ENCODE results near the gene MAGOH. TPM values are rescaled to one million over a fixed set of nuclear protein-coding genes. Genes with fewer than 3 reads are reported as not detected.
"Not testable (repeated sequence)": the region's sequence is repeated elsewhere in the genome, so short reads cannot be mapped to it uniquely, and the experiment has no call there.

MAGOH gene
- polyA plus RNA-seq, 3 donors = 27.9 to 72.1 (median 59.8) TPM

GRCh38 chr1:53246261-53247134 is 8.2 kb upstream of the MAGOH start:
- WGBS, 3 donors = 79 to 85% (median 79%) methylated on average over 4 of the region's 4 CpGs
- no peak overlapping the region for H3K27ac ChIP-seq (ENCODE audit: low read depth, low read length)

- WGBS, 3 donors = 46 to 62% (median 49%) methylated on average over 4 of the region's 4 CpGs
- no peak overlapping the region for H3K27ac ChIP-seq (ENCODE audit: low read depth, low read length)
Observed at GRCh38 chr1:53244141-53244540, 5.8 kb upstream of the MAGOH start.

- 68 to 78% (median 73%) methylated on average over 4 of the region's 4 CpGs for WGBS, 3 donors
- no peak overlapping the region for H3K27ac ChIP-seq (ENCODE audit: low read depth, low read length)
Observed at GRCh38 chr1:53242381-53242780, 4.1 kb upstream of the MAGOH start.

- WGBS, 3 donors = 80 to 93% (median 93%) methylated on average over 2 of the region's 2 CpGs
Observed at GRCh38 chr1:53241828-53242227, 3.5 kb upstream of the MAGOH start.

GRCh38 chr1:53237638-53238037 is 680 bp downstream of the MAGOH start:
- no peak overlapping the region for H3K27ac ChIP-seq (ENCODE audit: low read depth, low read length)
- WGBS, 3 donors = 13 to 39% (median 29%) methylated on average over 6 to 8 of the region's 8 CpGs

More at GRCh38 chr1:53241828-53242227, 3.5 kb upstream of the MAGOH start:
- H3K27ac ChIP-seq (ENCODE audit: low read depth, low read length) = no peak overlapping the region

- H3K27ac ChIP-seq (ENCODE audit: low read depth, low read length) = no peak overlapping the region
- 30 to 48% (median 44%) methylated on average over 3 of the region's 3 CpGs for WGBS, 3 donors
Observed at GRCh38 chr1:53220962-53221286, 17.4 kb downstream of the MAGOH start.

- H3K27ac ChIP-seq (ENCODE audit: low read depth, low read length) = no peak within 1 kb of the TSS
- WGBS, 3 donors = 0 to 1% (median 1%) methylated on average over 60 to 61 of the region's 61 CpGs
Observed at GRCh38 chr1:53220171-53220961, 18.0 kb downstream of the MAGOH start, which contains the start of gene CZIB. TSS of gene CZIB (minus strand) at chr1:53220634. CDS start at chr1:53220575, 59 bp downstream.

GRCh38 chr1:53219711-53220110 is 18.6 kb downstream of the MAGOH start:
- WGBS, 3 donors = 16 to 31% (median 23%) methylated on average over 8 of the region's 8 CpGs
- H3K27ac ChIP-seq (ENCODE audit: low read depth, low read length) = no peak overlapping the region

- 70 to 95% (median 93%) methylated on average over 7 of the region's 7 CpGs for WGBS, 3 donors
- H3K27ac ChIP-seq (ENCODE audit: low read depth, low read length) = no peak overlapping the region
Observed at GRCh38 chr1:53218201-53218600, 20.1 kb downstream of the MAGOH start.

GRCh38 chr1:53214376-53214940 is 23.9 kb downstream of the MAGOH start:
- WGBS, 3 donors = 81 to 92% (median 88%) methylated on average over 5 of the region's 5 CpGs
- no peak overlapping the region for H3K27ac ChIP-seq (ENCODE audit: low read depth, low read length)

- H3K27ac ChIP-seq (ENCODE audit: low read depth, low read length) = no peak overlapping the region
- WGBS, 3 donors = 97 to 99% (median 97%) methylated on average over 11 of the region's 11 CpGs
Observed at GRCh38 chr1:53210954-53211353, 27.4 kb downstream of the MAGOH start.

- WGBS, 3 donors = 66 to 95% (median 92%) methylated on average over 7 of the region's 7 CpGs
- H3K27ac ChIP-seq (ENCODE audit: low read depth, low read length) = no peak overlapping the region
Observed at GRCh38 chr1:53210352-53210751, 28.0 kb downstream of the MAGOH start.

- no peak overlapping the region for H3K27ac ChIP-seq (ENCODE audit: low read depth, low read length)
- WGBS, 3 donors = 55 to 93% (median 62%) methylated on average over 1 of the region's 1 CpG
Observed at GRCh38 chr1:53207726-53208125, 30.6 kb downstream of the MAGOH start.

GRCh38 chr1:53206735-53207379 is 31.5 kb downstream of the MAGOH start:
- no peak overlapping the region for H3K27ac ChIP-seq (ENCODE audit: low read depth, low read length)
- 100% methylated on average over 1 of the region's 1 CpG for WGBS, 3 donors

- 99 to 100% (median 100%) methylated on average over 3 of the region's 3 CpGs for WGBS, 3 donors
- not testable (repeated sequence) for H3K27ac ChIP-seq (ENCODE audit: low read depth, low read length)
Observed at GRCh38 chr1:53206083-53206685, 32.1 kb downstream of the MAGOH start.

- WGBS, 3 donors = 89 to 100% (median 95%) methylated on average over 1 of the region's 1 CpG
- not testable (repeated sequence) for H3K27ac ChIP-seq (ENCODE audit: low read depth, low read length)
Observed at GRCh38 chr1:53205496-53205895, 32.8 kb downstream of the MAGOH start.

- H3K27ac ChIP-seq (ENCODE audit: low read depth, low read length) = no peak overlapping the region
- WGBS, 3 donors = 87 to 92% (median 87%) methylated on average over 3 of the region's 3 CpGs
Observed at GRCh38 chr1:53203466-53203865, 34.9 kb downstream of the MAGOH start.

GRCh38 chr1:53198241-53198651 is 40.1 kb downstream of the MAGOH start:
- 38 to 41% (median 40%) methylated on average over 4 of the region's 4 CpGs for WGBS, 3 donors

More at GRCh38 chr1:53198241-53198651, 40.1 kb downstream of the MAGOH start:
- no peak overlapping the region for H3K27ac ChIP-seq (ENCODE audit: low read depth, low read length)
